HG02885 (cell line): ENCODE measurements around the gene TXNDC12.
"Not testable (repeated sequence)": the region's sequence is repeated elsewhere in the genome, so short reads cannot be mapped to it uniquely, and the experiment has no call there.

Source experiments
- ATAC-seq: cut with Tn5 transposase; IDR thresholded peaks from one replicate; pipeline ENCODE4 v1.9.1; 2021; ENCODE audit warnings: mild to moderate bottlenecking; ENCODE audit not compliant: unreplicated experiment, poor library complexity

Gene TXNDC12

DNA sequence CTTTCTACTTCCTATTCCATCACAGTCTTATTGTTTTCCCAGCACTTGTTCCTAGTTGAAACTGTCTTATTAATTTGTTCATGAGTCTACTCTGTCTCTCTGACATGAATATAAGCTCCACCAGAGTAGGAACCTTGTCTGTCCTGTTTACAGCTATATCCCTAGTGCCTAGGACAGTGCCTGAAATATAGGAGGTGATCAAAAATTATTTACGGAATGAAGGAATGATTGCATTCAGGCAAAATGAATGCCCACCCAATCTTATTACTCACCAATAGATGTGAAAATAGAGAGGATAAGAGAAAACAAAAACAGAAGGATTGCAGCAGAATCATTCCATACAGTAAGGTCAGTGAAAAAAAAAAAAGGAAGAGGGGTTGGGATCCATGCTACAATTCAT is 1.1 kb downstream of the TXNDC12 start:
- no peak for ATAC-seq

DNA sequence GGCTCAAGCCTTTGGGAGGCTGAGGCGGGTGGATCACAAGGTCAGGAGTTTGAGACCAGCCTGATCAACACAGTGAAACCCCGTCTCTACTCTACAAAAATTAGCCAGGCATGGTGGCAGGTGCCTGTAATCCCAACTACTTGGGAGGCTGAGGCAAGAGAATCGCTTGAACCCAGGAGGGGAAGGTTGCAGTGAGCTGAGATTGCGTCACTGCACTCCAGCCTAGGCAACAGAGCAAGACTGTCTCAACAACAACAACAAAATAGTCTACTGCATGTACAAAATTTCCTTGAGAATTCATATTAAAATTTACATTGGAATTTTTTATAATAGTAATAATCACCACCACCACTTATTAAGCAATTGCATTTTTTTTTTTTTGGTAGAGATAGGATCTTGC is 5.7 kb downstream of the TXNDC12 start:
- not testable (repeated sequence) for ATAC-seq

DNA sequence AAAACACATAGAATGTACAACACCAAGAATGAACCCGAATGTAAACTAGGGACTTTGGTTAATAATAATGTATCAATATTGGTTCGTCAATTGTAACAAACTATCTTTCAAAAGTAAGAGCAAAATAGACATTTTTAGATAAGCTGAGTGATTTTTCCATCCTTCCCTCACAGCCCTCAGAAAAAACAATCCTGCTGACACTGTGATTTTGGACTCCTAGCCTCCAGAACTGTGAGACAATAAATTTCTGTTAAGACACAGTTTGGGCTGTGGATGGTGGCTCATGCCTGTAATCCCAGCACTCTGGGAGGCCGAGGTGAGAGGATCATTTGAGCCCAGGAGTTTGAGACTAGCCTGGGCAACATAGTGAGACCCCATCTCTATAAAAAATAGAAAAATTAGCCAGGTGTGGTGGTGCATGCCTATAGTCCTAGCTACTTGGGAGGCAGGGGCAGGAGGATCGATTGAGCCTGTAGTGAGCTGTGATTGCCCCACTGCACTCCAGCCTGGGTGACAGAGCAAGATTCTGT is 9.3 kb downstream of the TXNDC12 start:
- not testable (repeated sequence) for ATAC-seq

DNA sequence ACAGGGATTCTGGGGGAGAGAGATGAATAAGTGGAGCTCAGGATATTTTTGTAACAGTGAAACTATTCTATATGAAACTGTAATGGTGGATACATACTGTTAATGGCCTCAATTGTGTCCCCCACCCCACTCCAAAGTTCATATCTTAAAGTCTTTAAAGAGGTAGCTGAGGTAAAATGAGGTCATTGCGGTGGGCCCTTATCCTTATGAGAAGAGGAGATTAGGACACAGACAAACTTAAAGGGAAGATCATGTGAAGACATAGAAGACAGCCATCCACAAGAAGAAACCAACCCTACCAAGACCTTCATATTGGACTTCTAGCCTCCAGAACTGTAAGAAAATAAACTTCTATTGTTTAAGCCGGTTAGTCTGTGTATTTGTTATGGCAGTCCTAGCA is 9.8 kb downstream of the TXNDC12 start:
- ATAC-seq: no peak

DNA sequence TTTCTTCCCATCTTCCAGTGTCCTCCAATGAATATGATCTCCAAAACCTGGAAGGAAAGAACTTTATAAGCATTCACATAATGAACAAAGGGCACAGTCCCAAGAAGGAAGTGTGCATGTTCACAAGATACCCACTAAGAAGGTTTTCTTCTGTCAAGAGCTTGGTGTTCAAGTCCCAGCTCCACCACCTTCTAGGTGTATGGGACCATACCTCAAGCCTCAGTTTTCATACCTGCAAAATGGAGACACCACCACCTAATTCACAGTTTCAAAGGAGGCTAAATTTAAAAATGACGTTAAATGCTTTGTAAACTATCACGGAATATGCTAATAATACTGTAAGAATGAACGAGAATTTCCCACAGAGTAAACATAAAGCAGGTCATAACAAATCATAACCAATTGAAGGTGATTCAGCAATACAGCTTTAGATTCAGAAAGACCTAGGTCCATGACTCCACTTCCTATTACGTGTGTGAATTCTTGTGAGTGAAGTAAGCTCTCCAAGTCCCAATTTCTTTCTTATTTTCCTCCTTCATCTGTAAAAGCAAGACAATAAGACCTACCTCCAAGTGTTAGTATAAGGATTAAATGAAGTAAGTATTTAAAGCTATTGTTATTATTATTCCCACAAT is 13.3 kb downstream of the TXNDC12 start:
- ATAC-seq: no peak

DNA sequence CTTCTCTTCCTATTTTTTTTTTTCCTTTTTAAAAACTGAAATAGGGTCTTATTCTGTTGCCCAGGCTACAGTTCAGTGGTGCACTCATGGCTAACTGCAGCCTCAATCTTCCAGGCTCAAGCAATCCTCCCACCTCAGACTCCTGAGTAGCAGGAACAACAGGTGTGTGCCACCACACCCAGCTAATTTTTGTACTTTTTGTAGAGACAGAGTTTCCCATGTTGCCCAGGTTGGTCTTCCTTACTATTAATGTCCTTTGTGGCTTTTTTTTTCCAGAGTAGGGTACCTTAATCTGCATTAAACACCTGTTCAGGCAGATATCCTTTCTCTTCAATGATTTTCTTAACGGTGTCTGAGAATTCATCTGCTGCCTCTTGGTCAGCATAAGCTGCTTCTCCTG is 17.1 kb downstream of the TXNDC12 start:
- no peak for ATAC-seq

DNA sequence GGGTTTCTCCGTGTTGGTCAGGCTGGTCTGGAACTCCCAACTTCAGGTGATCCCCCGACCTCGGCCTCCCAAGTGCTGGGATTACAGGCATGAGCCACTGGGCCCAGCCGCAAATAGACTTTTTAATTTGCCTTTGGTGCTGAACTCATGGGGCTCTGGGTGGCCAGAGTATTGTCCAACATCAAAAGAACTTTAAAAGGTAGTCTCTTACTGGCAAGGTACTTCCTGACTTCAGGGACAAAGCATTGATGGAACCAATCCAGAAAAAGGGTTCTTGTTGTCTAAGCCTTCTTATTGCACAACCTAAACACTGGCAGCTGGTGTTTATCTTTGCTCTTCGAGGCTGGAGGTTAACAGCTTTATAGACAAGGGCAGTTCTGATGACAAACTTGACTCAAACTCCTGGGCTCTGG is 17.6 kb downstream of the TXNDC12 start:
- ATAC-seq: no peak

DNA sequence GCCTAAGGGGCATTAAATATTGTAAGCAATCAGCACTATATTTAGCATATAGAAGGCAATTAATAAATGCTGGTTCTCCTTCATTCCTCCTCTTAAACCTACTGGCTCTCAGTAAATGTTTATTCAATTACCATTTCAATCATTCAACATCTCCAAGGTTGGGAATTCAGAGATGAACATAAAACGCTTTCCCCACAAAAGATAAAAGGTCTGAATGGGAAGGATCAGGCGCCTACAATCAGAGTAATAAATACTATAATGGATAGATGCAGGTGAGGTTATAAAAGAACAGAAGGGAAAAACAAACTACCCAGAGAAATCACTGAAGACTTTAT is 21.0 kb downstream of the TXNDC12 start:
- no peak for ATAC-seq

DNA sequence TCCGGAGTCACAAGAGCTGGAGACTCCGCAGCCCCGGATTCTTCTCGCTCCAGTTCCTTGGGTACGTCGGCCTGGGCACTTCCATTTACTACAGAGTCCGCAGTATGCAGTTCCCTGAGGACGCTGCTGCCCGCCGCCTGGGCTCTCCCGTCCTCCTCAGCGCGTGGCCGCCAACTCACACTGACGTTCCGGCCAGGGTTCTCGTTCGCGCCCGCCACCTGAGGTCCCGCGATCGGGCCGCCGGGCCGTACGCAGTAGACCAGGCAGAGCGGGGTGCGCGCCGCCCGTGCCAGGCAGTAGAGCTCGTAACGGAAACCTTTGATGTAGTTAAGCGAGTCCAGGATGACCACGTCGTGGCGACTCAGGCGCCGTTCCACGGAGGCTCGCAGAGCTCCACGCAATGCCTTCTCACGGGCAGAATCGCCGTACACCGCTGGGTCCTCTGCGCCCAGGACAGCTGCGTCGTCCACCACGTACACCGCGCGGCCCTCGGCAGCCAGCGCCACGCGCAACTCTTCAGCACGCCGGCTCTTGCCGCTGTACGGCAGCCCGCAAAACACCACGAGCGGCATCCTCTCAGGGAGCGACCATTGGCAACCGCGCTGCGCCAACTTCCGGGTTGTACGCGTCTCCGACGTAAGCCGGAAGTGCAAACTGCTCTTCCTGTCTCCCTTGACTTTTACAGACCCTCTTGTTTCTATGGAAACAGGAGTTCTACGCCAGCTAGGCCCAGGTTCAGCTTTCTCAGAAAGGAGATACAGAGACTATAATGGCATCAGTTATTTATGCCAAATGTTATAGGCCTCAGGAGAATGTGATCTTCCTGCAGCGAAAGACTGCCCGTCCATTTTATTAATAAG is 21.6 kb downstream of the TXNDC12 start, which contains the start of gene KTI12:
Gene KTI12, minus strand, starts transcription at position 621 of the 860 bp plus-strand sequence. Its CDS starts 49 bp downstream, at position 572.
- ATAC-seq: peak; percentile 91

DNA sequence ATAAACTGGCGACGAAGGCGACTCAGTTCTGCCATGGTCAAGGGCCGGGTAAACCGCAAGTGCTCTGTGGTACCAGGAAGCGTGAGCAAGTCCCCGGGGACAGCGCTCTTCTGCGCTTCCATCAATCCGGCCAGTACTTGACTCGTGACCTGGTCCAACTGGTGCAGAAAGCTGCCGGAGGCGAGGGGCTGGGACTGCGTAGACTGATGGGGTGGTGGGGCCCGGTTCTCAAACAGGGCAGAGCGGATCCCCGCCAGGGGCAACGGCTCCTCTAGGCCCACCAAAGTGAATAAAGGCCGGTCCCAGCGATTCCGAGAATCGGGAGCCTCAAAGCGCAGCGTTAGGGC is 22.2 kb downstream of the TXNDC12 start:
- no peak for ATAC-seq

DNA sequence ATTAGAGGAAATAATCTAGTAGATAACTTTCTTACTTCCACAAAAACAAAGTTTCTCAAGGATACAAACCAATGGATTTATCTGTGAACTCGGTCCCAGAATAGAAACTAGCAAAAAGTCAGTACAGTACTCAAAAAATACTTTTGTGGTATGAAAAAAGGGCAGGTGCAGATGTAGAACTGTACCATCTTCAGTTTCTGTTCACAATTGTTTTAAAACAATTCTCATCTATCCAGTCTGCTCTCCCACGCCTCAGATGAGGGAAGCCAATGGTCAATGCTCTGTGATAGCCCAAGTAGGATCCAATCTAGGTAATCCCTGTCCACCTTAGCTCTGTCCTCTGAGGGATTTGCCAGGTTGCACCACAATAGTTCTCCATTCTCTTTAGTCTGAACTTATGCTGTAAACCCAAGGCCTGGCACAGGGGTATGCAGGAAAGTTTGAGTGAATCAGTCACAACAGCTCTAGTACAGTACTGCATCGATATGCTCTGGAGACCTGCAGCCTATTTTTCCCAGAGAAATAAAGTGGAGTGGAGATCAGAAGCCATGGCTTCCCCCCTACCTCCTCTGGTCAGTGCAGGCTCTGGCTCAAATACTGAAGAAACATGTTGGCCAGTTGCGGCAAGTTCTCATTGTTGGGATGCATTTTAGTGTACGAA is 22.7 kb downstream of the TXNDC12 start:
- ATAC-seq: no peak

DNA sequence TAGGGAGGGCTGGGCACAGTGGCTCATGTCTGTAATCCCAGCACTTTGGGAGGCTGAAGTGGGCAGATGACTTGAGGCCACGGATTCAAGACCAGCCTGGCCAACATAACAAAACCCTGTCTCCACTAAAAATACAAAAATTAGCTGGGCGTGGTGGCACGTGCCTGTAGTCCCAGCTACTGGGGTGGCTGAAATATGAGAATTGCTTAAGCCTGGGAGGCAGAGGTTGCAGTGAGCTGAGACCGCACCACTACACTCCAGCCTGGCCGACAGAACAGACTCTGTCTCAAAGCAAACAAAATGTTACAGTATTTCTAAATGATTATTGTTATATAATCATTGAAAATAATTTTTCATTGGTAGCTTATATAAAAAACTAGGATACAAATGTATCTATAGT is 26.2 kb downstream of the TXNDC12 start:
- not testable (repeated sequence) for ATAC-seq

DNA sequence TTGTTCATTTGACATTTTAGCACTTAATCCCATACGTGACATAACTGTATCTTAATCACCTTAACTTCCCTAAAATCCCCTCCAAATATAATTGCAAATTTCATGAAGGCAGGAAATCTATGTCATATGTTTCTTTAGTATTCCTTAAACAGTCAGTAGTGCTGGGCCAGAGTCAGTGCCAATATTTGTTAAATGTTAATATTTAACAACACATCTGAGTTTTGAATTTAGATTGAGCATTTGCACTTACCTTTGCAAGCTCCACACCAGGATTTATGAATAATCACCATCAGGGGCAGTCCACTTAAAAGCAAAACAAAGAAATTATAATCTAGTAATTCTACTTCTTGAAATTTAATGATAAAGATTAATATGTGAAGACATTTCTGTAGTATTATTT is 26.7 kb downstream of the TXNDC12 start:
- no peak for ATAC-seq

DNA sequence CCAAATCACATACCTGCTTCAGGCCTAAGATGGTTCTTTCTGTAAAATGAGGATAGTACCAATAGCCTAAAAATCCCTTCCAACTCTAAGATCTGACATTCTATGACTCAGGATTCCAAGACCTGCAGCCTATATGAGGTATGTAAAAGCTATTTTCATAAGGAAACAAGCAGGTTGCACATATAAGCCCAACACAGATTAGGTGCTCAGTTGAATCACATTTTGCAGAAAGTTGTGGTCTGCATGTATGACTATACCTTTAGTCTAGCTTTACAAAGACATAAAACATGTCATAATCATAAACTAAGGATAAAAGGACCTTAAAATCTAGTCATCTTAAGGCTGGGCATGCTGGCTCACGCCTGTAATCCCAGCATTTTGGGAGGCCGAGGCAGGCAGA is 28.7 kb downstream of the TXNDC12 start:
- no peak for ATAC-seq

DNA sequence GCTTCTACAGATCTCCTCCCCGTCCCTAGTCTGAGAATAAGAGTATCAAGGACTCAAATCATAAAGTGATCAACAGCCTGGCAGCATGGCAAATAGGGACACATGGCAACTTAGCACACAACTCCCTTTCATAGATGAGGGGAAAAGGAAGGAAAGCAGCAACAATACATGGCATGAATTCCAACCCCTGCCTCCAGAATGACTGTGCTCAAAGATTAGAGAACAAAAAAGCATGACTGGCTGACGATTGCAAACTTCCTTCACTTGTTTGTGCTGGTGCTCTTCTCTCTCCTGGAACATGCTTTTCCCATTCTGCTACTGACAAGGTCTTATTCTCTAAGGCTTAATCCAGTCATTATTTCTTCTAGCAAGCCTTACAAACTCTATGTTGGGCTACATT is 32.9 kb downstream of the TXNDC12 start:
- no peak for ATAC-seq

DNA sequence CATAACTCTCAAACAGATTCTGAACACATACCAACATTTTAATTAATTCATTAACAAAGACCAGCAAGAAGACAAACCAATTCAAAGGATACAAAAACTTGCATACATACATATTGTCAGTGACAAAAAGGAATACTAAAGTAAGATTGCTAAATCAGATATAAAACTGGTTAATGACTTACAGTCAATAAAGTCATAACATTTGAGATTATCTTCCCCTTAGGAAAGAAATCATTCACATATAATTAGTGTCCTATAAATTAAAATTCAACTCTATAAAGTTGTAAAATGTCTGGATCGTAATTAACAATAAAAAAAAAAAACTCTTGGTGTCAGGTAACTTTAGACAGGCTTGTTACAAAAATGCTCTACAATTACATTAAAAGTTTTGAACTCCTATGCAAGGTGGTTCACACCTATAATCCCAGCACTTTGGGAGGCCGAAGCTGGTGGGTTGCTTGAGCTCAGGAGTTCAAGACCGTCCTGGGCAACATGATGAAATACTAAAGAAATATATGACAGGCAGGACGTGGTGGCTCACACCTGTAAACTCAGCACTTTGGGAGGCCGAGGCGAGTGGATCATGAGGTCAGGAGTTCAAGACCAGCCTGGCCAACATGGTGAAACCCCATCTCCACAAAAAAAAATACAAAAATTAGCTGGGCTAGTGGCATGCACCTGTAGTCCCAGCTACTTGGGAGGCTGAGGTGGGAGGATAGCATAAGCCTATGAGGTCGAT is 46.8 kb downstream of the TXNDC12 start:
- no peak for ATAC-seq

DNA sequence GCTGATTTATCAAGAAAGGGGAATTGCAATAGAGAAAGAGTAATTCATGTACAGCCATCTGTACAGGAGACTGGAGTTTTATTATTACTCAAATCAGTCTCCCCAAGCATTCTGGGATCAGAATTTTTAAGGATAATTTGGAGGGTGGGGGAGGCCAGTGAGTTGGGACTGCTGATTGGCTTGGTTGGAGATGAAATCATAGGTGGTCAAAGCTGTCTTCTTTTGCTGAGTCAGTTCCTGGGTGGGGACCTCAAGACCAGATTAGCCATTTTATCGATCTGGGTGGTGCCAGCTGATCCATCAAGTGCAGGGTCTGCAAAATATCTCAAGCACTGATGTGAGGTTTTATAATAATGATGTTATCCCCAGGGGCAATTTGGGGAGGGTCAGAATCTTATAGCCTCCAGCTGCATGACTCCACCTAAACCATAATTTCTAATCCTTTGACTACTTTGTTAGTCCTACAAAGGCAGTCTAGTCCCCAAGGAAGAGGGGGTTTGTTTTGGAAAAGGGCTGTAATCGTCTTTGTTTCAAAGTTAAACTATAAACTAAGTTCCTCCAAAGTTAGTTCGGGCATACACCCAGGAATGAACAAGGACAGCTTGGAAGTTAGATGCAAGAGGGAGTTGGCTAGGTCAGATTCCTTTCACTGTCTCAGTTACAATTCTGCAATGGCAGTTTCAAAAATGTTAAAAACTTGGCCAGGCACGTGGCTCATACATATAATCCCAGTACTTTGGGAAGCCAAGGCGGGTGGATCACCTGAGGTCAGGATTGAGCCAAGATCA is 47.6 kb downstream of the TXNDC12 start:
- ATAC-seq: no peak

DNA sequence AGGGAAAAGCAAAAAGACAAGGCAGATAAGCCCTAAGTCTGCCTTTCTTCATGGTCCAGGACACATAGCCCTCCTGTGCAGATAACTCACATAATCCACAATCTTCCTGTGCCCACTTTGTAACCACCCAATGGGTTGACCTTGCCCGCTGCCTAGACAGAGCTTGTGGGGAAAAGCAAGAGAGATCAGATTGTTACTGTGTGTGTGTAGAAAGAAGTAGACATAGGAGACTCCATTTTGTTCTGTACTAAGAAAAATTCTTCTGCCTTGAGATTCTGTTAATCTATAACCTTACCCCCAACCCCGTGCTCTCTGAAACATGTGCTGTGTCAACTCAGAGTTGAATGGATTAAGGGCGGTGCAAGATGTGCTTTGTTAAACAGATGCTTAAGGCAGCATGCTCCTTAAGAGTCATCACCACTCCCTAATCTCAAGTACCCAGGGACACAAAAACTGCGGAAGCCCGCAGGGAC is 48.9 kb downstream of the TXNDC12 start:
- ATAC-seq: not testable (repeated sequence)

DNA sequence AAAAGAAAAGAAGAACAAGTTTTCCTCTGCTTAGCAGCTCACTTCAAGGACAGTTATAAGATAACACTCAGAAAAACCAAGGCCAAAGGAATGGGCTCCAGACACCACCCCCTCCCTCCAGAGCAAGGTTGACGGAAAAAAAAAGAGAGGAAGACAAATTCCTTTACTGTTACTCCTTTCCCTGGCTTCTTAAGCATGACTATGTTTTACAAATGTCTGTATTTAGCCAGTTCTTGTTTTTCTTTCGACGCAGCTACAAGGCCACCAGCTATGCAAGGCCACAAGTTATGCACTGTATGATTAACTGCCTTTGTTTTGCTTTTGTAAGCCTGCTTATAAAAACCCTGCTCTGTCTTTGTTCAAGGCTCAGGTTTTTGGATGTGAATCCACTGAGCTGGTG is 49.4 kb downstream of the TXNDC12 start:
- not testable (repeated sequence) for ATAC-seq

DNA sequence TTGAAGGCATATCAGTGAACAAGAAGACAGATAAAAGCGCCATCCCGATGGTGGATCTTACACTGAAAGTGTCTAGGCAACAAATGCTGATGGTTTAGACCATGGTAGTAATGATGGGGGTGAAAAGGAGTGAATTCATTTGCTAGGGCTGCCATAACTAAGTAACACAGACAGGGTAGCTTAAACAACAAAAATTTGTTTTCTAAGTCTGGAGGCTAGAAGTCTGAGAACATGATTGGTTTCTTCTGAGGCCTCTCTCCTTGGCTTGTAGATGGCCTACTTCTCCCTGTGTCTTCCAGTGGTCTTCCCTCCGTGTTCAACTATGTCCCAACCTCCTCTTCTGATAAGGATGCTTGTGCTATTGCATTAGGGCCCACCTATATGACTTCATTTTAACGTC is 51.1 kb downstream of the TXNDC12 start:
- ATAC-seq: no peak
